ENCODE results near the gene STPG3.

STPG3 gene

GRCh38 chr9:137266585-137267453, 15.7 kb downstream of the STPG3 start:
- DNase-seq (ENCODE audit: low spot score) = no peak

- DNase-seq (ENCODE audit: low spot score) = no peak
Measured at GRCh38 chr9:137267933-137268355, 16.9 kb downstream of the STPG3 start.

- DNase-seq (ENCODE audit: low spot score) = no peak
Measured at GRCh38 chr9:137268538-137269201, 17.6 kb downstream of the STPG3 start.

GRCh38 chr9:137269231-137269772, 18.2 kb downstream of the STPG3 start:
- DNase-seq (ENCODE audit: low spot score) = no peak

GRCh38 chr9:137270929-137271695, 20.0 kb downstream of the STPG3 start:
- no peak for DNase-seq (ENCODE audit: low spot score)

- no peak for DNase-seq (ENCODE audit: low spot score)
Measured at GRCh38 chr9:137271696-137272076, 20.6 kb downstream of the STPG3 start.

GRCh38 chr9:137272241-137273094, 21.4 kb downstream of the STPG3 start:
- no peak for DNase-seq (ENCODE audit: low spot score)

GRCh38 chr9:137273095-137273490, 22.0 kb downstream of the STPG3 start:
- DNase-seq (ENCODE audit: low spot score) = peak; percentile 67

- DNase-seq (ENCODE audit: low spot score) = no peak
Measured at GRCh38 chr9:137273611-137274320, 22.7 kb downstream of the STPG3 start.

GRCh38 chr9:137275203-137275587, 24.1 kb downstream of the STPG3 start:
- DNase-seq (ENCODE audit: low spot score) = no peak

- DNase-seq (ENCODE audit: low spot score) = no peak
Measured at GRCh38 chr9:137275588-137276472, 24.7 kb downstream of the STPG3 start.

GRCh38 chr9:137276473-137277328, 25.6 kb downstream of the STPG3 start:
- peak; percentile 79 for DNase-seq (ENCODE audit: low spot score)

GRCh38 chr9:137277329-137278041, 26.4 kb downstream of the STPG3 start, which contains the start of gene TOR4A:
TSS of gene TOR4A (plus strand) at chr9:137277726. CDS start at chr9:137278690, 964 bp downstream.
- DNase-seq (ENCODE audit: low spot score) = peak; percentile 84

GRCh38 chr9:137278061-137278701, 27.1 kb downstream of the STPG3 start:
- no peak for DNase-seq (ENCODE audit: low spot score)

- DNase-seq (ENCODE audit: low spot score) = no peak
Measured at GRCh38 chr9:137278721-137279711, 27.9 kb downstream of the STPG3 start.
